ENCODE measurements around the gene ELMO1. TPM values are rescaled to one million over a fixed set of nuclear protein-coding genes. Genes with fewer than 3 reads are reported as not detected.

ELMO1 gene
- total RNA-seq, 1 experiment from 2014 or later: not detected

DNA sequence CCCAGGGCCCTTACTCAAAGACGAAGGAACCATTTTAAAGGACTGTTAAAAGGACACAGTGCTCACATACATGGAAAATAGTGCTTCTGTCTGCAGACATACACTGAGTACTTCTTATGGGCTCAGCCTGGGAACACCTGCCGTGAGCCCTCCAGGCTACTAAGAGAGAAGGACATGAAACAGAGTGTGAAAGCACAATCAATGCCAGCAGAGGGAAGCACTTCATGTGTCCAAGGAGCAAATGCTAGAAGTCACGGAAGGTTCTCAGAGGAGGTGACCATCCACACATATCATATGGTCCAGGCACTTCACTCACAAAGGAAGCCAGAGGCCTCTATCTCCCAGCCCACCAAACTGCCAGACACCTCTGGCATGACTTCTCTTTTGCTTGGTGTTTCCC is 15.5 kb downstream of the ELMO1 start:
- Histone ChIP-seq H3K36me3 (no peaks in the 10 kb centered on the region), H3K4me3 (no peak overlapping the region), H3K27ac (no peak overlapping the region), H3K27me3 (replicated peaks) (no peaks in the 10 kb centered on the region), H3K4me1 (replicated peaks) (no peaks in the 10 kb centered on the region), H3K9me3 (replicated peaks) (no peaks in the 10 kb centered on the region)
- no peak for DNase-seq (ENCODE audit: low read depth in 1 of 2, low spot score in 2 of 2)

- Histone ChIP-seq H3K27me3 (replicated peaks) (no peaks in the 10 kb centered on the region), H3K4me3 (no peak overlapping the region), H3K9me3 (replicated peaks) (no peaks in the 10 kb centered on the region), H3K36me3 (no peaks in the 10 kb centered on the region), H3K27ac (no peak overlapping the region), H3K4me1 (replicated peaks) (no peaks in the 10 kb centered on the region)
- no peak for DNase-seq (ENCODE audit: low read depth in 1 of 2, low spot score in 2 of 2)
These were observed 16.3 kb downstream of the ELMO1 start for GRCh38 chr7:37432281-37432920.

DNA sequence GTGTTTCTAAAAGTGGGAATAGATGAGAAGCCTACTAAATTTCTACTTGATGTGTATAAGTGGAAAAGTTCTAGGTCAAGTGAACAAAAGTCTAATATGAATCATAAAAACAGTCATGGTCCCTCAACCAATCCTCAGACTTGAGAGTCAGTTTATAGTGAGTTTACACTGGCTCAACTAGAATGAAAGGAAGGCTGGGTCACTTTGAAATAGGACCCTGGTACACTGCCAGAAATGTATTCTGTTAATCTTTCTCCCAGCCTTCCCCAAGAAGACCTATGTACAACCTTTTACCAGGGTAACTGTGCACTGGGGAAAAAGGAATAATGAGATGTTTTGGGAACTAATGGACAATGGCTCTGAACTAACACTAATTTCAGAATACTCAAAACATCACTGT is 17.3 kb downstream of the ELMO1 start:
- no peaks in the 10 kb centered on the region for H3K9me3 ChIP-seq (replicated peaks)
- H3K36me3 ChIP-seq: no peaks in the 10 kb centered on the region
- no peak overlapping the region for H3K27ac ChIP-seq
- DNase-seq (ENCODE audit: low read depth in 1 of 2, low spot score in 2 of 2): no peak
- no peak overlapping the region for H3K4me3 ChIP-seq
- no peaks in the 10 kb centered on the region for H3K27me3 ChIP-seq (replicated peaks)
- H3K4me1 ChIP-seq (replicated peaks): no peaks in the 10 kb centered on the region

DNA sequence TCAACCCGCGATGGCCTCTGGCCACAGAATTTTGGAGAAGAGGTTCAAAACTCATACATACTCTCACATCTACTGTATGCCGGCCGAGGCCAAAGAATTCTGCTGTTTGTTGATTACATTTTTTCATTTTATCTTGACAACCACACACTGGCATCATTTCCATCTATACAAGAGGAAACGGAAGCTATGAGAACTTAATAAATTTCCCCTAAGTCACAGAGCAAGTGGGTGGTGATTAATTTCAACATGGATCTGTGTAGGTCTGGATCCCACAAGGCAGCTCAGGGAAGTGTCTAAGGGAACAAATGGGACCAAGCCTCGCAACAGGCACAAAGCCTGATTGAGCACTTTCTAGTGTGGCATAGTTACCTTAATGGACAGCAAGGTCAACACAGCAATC is 18.0 kb downstream of the ELMO1 start:
- Histone ChIP-seq H3K27me3 (replicated peaks) (no peaks in the 10 kb centered on the region), H3K36me3 (no peaks in the 10 kb centered on the region), H3K9me3 (replicated peaks) (no peaks in the 10 kb centered on the region), H3K27ac (no peak overlapping the region), H3K4me1 (replicated peaks) (no peaks in the 10 kb centered on the region), H3K4me3 (no peak overlapping the region)
- DNase-seq (ENCODE audit: low read depth in 1 of 2, low spot score in 2 of 2): no peak

- no peak for DNase-seq (ENCODE audit: low read depth in 1 of 2, low spot score in 2 of 2)
These were observed 18.5 kb downstream of the ELMO1 start for GRCh38 chr7:37430171-37430570.

DNA sequence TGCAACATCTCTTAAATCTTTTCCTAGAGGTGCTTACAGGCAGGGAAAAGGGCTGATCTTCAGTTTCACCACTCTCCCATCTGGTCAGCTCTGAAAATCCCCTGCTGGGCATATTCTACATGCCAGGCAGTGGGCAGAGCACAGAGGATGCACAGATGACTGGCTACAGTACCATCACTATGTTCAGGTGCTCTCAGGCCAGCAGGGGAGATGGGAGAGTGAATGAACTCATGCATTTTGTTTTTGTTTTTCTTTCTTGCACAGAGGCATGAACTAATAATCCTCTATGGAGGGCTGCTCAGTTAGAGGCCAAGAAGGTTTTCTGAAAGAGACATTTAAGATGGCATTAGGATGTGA is 19.3 kb downstream of the ELMO1 start:
- Histone ChIP-seq H3K4me3 (no peak overlapping the region), H3K9me3 (replicated peaks) (no peaks in the 10 kb centered on the region), H3K27ac (no peak overlapping the region), H3K4me1 (replicated peaks) (no peaks in the 10 kb centered on the region), H3K36me3 (no peaks in the 10 kb centered on the region), H3K27me3 (replicated peaks) (no peaks in the 10 kb centered on the region)
- DNase-seq (ENCODE audit: low read depth in 1 of 2, low spot score in 2 of 2): no peak

More at GRCh38 chr7:37430171-37430570, 18.5 kb downstream of the ELMO1 start:
- H3K27me3 ChIP-seq (replicated peaks): no peaks in the 10 kb centered on the region
- no peaks in the 10 kb centered on the region for H3K9me3 ChIP-seq (replicated peaks)
- H3K27ac ChIP-seq: no peak overlapping the region
- no peak overlapping the region for H3K4me3 ChIP-seq
- no peaks in the 10 kb centered on the region for H3K4me1 ChIP-seq (replicated peaks)
- H3K36me3 ChIP-seq: no peaks in the 10 kb centered on the region

DNA sequence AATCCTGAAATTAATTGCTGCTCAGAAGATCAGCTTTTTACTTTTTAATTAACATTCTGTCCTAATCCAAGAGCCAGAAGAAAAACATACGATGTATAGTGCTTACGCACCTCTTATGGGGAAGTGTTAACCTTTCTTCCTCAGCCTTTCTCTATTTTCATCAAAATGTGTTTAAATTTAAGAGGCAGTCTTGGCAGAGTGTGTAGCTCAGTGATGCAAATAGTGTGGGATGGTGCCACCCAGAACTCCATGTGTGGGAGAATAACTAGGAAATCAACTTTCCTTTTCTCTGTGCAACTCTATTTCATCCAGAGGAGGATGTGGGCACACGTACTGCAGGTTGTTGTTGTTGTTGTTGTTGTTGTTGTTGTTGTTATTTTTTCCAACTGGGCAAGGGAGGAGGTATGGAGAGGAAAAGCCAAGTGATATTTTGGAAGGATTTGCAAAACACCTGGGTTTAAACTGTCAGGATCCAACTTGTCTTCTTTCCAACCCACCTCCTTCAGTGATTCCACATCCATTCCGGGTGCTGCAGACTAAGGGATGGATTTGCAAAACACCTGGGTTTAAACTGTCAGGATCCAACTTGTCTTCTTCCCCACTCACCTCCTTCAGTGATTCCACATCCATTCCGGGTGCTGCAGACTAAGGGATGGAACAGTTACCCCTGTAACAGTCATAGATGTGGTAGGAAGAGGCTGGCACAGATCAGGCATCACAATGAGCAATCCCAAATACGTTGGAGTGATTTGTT is 19.8 kb downstream of the ELMO1 start:
- Histone ChIP-seq H3K27ac (no peak overlapping the region), H3K4me3 (no peak overlapping the region), H3K4me1 (replicated peaks) (no peaks in the 10 kb centered on the region), H3K9me3 (replicated peaks) (no peaks in the 10 kb centered on the region), H3K27me3 (replicated peaks) (no peaks in the 10 kb centered on the region; the same call in 1 of the 2 replicates), H3K36me3 (no peaks in the 10 kb centered on the region)
- DNase-seq (ENCODE audit: low read depth in 1 of 2, low spot score in 2 of 2): no peak

DNA sequence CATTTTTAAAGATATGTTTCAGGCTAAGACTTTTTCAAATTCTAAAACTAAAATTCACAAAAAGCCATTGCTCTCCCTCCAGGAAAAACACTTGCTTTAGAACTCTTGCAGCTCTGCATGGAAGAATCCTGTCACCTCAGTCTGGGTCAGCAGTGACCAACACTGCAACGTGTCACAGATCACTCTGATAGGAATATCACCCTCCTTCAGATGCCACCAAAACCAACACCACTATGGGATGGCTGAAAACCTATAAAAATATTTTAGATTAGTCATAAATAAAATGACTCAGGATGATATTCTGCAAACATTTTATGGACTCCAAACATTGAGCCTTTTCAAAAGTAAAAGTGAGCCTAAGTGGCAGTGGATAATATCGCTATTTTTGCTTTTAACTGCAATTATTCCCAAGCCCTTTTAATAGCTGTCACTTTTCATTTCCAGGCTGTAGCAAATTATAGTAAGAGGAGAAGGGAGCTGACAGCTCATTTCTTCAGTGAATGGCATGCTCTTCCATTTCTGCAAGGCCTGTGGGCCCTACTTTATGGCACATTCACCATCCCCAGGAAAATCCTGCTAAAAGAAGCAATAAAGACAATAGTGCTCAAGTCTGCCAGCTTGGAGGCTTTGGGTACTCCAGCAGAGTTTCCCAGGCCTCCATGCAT is 21.3 kb downstream of the ELMO1 start:
- H3K27ac ChIP-seq: no peak overlapping the region
- H3K36me3 ChIP-seq: no peaks in the 10 kb centered on the region
- H3K4me1 ChIP-seq (replicated peaks): no peaks in the 10 kb centered on the region
- no peaks in the 10 kb centered on the region for H3K9me3 ChIP-seq (replicated peaks)
- DNase-seq (ENCODE audit: low read depth in 1 of 2, low spot score in 2 of 2): no peak
- no peak overlapping the region for H3K4me3 ChIP-seq
- no peaks in the 10 kb centered on the region; the same call in 1 of the 2 replicates for H3K27me3 ChIP-seq (replicated peaks)

DNA sequence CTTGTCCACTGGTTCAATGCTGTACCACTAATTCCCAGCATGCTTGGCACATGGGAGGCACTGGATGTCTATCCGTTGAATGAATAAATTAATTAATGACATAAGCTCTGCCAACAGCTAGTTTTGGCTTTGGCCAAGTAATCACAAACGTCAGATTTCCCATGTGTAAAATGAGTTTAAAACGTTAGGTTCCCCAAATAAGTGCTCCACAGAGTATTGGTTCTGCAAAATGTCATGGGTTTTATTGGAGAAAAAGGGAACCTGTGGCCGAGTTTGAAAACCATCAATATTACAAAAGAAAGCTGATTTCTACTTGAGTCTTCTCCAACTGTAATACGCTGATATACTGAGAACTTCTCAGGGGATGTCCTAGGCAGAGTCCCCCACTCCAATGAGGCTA is 23.2 kb downstream of the ELMO1 start:
- no peaks in the 10 kb centered on the region for H3K4me1 ChIP-seq (replicated peaks)
- no peak overlapping the region for H3K27ac ChIP-seq
- DNase-seq (ENCODE audit: low read depth in 1 of 2, low spot score in 2 of 2): no peak
- no peak overlapping the region for H3K4me3 ChIP-seq
- no peaks in the 10 kb centered on the region for H3K36me3 ChIP-seq
- no peaks in the 10 kb centered on the region for H3K9me3 ChIP-seq (replicated peaks)
- peaks cover 3% of the 10 kb centered on the region; the same call in 1 of the 2 replicates for H3K27me3 ChIP-seq (replicated peaks)

- Histone ChIP-seq H3K27me3 (replicated peaks) (peaks cover 3% of the 10 kb centered on the region; the same call in 1 of the 2 replicates), H3K27ac (no peak overlapping the region), H3K36me3 (no peaks in the 10 kb centered on the region), H3K9me3 (replicated peaks) (no peaks in the 10 kb centered on the region), H3K4me3 (no peak overlapping the region), H3K4me1 (replicated peaks) (no peaks in the 10 kb centered on the region)
- DNase-seq (ENCODE audit: low read depth in 1 of 2, low spot score in 2 of 2): no peak
These were observed 23.7 kb downstream of the ELMO1 start for GRCh38 chr7:37424995-37425394.

DNA sequence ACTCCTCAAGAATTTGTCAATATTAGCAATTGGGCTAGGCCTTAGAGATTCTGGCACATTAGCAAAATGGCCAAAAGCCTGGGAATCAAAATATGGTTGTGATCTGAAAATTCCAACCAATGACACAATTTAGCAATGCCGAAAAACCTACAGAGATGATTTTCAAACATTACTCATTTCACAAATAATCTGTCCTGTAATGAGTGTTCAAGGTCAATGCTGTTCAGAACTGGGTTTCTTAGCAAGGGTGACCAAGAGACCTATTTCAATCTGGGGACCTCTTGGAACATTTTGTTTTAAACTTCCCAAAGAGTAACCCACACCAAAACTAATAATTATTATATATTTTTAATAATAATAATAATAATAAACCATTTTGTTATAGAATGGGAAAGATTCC is 24.1 kb downstream of the ELMO1 start:
- no peak for DNase-seq (ENCODE audit: low read depth in 1 of 2, low spot score in 2 of 2)
- no peaks in the 10 kb centered on the region for H3K9me3 ChIP-seq (replicated peaks)

DNA sequence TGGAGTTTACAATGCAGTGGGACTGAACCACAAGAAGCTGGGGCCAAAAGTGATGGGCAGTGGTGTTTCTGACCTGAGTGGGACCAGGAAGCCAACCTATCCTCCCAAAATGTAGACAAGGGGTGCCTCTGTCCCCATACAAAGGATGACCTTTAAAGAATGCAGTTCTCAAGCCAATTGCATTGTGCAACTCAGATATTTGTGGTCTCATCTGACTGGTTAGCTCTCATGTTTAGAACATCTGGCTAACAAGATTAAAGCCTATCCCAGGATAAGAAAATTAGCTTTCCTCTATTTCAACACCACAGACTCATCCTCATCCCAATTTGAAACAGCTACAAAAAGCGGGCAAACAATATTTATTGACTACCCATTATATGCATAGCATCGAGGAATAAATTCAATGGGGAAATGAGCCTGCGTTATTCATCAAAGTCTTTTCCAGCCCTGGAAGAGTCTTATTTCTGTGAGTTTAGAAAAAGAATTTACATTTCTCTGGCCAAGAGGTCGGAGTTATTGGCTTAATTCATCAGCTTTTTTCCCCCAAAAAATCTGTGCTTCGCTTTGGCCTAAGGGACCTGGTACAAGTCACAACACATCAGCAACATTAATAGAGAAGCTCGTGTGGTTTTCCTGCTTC is 26.7 kb downstream of the ELMO1 start:
- no peaks in the 10 kb centered on the region for H3K36me3 ChIP-seq
- DNase-seq (ENCODE audit: low read depth in 1 of 2, low spot score in 2 of 2): no peak
- peaks cover 3% of the 10 kb centered on the region; the same call in 1 of the 2 replicates for H3K27me3 ChIP-seq (replicated peaks)
- no peaks in the 10 kb centered on the region for H3K4me1 ChIP-seq (replicated peaks)
- H3K9me3 ChIP-seq (replicated peaks): no peaks in the 10 kb centered on the region
- H3K4me3 ChIP-seq: no peak overlapping the region
- no peak overlapping the region for H3K27ac ChIP-seq

More for the DNA sequence above, 24.1 kb downstream of the ELMO1 start:
- Histone ChIP-seq H3K4me3 (no peak overlapping the region), H3K4me1 (replicated peaks) (no peaks in the 10 kb centered on the region), H3K27me3 (replicated peaks) (peaks cover 3% of the 10 kb centered on the region; the same call in 1 of the 2 replicates), H3K36me3 (no peaks in the 10 kb centered on the region), H3K27ac (no peak overlapping the region)

- no peak overlapping the region for H3K27ac ChIP-seq
- no peaks in the 10 kb centered on the region; the same call in 1 of the 2 replicates for H3K9me3 ChIP-seq (replicated peaks)
- DNase-seq (ENCODE audit: low read depth in 1 of 2, low spot score in 2 of 2): no peak
- no peaks in the 10 kb centered on the region for H3K4me1 ChIP-seq (replicated peaks)
- peaks cover 3% of the 10 kb centered on the region; the same call in 1 of the 2 replicates for H3K27me3 ChIP-seq (replicated peaks)
- no peaks in the 10 kb centered on the region for H3K36me3 ChIP-seq
- no peak overlapping the region for H3K4me3 ChIP-seq
These were observed 27.5 kb downstream of the ELMO1 start for GRCh38 chr7:37420946-37421695.
